ENCODE results near the gene SPG7. TPM values are rescaled to one million over a fixed set of nuclear protein-coding genes. Genes with fewer than 3 reads are reported as not detected.

The SPG7 gene
- total RNA-seq, 1 donor from 2014 or later = 108 TPM

DNA sequence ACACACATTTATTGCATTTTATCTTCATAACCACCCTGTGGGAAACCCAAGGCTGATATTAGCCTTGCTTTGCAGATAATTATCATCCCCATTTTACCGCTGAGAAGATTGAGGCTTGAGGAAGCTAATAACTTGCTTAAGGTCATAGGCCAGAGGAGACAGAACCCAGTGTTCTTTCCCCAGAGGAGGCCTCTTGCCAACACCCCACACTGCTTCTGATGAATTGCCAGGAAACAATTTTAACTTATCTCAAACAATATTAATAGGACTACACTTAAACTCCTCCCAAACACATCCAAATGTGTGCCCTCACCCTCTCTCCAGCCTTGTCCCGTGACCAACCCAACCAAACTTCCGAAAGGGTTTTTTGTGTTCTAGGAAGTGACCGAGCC lies 2.1 kb upstream of the SPG7 start:
- peak; percentile 43 for DNase-seq
- intact Hi-C loops (cut with micrococcal nuclease) = no loop called here
- ATAC-seq = peak; percentile 41

DNA sequence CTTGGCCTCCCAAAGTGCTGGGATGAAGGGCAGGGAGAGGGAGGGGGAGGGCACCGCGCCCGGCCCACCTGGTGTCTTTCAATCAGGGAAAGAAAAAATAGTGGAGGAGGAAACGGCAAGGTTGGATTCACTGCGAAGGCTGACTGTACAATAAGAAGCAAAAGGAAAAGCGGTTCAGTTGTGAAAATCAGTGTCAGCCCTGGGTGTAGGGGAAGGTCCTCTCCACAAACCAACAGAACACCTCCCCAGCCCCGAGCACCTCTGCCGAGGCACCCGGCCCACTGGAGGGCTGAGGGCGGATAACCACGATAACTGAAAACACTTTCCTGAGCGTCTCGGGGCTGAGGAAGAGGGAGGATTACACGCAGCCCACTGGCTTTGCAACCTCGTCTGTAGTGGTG lies 1.4 kb upstream of the SPG7 start:
- no peak for ATAC-seq
- DNase-seq = no peak

DNA sequence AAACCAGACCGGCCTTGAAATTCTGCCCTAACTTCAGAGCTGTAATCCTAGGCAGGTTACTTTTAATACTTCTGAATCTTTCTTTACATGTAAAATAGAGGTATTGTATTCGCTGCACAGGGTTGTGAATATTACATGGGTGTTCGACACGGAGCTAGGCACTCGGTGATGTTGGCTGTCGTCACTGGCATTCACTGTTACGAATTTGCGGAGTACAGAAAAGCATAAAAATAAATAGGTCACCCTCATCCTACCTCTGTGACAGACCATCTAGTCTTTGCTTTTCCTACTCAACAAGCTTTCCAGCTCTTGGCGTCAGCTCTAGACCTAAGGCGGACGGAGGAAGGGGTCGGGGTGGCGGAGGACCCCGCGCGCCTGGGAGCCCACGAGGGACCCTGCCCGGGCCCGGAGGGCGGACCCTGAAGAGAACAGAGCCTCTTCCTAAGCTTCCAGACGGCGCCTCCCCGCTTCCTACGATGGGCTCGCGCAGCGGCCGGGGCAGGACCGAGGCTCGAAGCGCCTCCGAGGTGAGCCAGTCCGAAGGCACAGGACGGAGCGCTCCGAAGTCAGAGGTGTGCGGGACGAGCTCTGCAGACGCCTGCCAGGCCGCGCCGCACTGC lies 879 bp upstream of the SPG7 start:
- DNase-seq = no peak
- peak; percentile 33 for ATAC-seq
- intact Hi-C loops (cut with micrococcal nuclease) = no loop called here

More for the DNA sequence above, 1.4 kb upstream of the SPG7 start:
- intact Hi-C loops (cut with micrococcal nuclease) = no loop called here

DNA sequence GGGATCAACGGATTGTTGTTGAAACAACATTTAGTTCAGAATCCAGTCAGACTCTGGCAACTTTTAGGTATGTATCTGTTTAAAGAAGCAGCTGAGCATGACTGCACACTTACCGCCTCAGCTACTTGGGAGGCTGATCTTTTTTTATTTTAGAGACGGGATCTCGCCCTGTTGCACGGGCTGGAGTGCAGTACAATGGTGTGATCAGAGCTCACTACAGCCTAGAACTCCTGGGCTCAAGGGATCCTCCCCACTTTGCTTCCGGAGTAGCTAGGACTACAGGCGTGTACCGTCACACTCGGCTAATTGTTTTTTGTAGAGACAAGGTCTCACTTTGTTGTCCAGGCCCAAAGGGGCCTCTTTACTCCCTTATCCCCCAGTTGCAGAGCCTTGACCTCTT lies 2.3 kb downstream of the SPG7 start:
- intact Hi-C loops (cut with micrococcal nuclease) = no loop called here
- DNase-seq = no peak
- no peak for ATAC-seq

DNA sequence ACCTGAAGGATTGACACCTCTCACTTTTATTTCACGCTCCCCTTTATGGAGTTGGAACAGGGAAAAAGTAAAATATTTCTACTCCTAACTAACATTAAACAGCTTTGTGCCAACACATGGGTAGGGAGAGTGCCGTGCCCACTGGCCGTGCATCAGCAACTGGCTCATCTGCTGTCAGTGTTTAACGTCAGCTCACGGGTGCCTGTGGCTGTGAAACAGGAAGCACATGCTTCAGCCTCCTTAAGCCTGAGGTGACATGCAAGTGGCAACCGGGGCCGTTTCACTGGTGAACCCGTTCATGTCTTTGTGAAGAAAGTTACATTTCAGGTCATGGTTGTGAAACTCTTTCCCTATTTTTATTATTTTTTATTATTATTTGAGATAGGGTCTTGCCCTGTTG lies 3.2 kb downstream of the SPG7 start:
- DNase-seq = no peak
- no peak for ATAC-seq
- intact Hi-C loops (cut with micrococcal nuclease) = no loop called here

DNA sequence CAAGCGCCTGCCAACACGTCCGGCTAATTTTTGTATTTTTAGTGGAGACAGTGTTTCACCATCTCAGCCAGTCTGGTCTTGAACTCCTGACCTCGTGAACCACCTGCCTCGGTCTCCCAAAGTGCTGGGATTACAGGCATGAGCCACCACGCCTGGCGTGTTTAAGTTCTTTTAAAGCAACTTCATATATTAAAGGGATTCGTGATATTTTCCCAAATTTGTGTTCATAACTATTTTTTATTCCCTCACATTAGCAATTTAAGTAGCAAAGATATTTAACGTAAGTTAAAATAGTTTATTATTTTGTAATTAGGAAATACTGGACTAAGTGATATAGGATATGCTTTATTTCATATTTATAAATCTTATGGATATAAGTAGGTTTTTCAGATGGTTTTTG lies 4.2 kb downstream of the SPG7 start:
- intact Hi-C loops (cut with micrococcal nuclease) = no loop called here
- no peak for ATAC-seq
- DNase-seq = no peak

DNA sequence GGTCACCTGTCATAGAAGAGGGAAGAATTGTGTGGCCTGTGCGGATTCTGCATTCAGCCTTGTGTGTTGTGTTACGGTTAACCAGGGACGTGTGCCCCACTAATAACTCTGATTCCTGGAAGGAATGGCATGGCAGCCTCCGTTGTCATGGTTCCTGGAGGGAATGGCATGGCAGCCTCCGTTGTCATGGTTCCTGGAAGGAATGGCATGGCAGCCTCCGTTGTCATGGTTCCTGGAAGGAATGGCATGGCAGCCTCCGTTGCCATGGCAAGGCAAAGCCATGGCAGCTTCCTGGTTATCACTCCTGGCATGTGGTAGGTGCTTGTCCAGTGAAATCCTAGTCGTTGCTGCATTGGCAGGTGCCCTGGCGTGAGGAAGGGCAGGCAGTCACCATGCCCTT lies 8.9 kb downstream of the SPG7 start:
- no peak for ATAC-seq
- DNase-seq = no peak
- intact Hi-C loops (cut with micrococcal nuclease) = no loop called here

DNA sequence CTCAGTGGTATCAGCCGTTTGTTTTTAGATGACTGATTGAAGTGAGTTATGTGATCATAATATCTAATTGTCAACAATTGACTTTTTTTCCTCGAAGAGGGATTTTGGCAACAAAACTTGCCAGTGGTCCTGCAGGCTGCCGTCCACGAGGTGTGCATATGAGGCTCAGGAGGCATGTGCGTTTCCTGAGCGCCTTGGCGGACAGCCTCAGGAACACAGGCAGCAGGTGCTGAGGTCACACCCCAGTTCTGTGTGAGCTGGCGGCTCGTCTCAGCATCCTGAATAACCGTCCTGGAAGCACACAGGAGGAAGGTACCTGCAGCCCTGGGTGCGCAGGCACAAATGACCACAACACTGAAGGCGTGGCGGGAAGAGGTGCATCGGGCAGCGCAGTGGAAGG lies 11.7 kb downstream of the SPG7 start:
- no peak for DNase-seq
- ATAC-seq = no peak
- intact Hi-C loops (cut with micrococcal nuclease) = no loop called here

DNA sequence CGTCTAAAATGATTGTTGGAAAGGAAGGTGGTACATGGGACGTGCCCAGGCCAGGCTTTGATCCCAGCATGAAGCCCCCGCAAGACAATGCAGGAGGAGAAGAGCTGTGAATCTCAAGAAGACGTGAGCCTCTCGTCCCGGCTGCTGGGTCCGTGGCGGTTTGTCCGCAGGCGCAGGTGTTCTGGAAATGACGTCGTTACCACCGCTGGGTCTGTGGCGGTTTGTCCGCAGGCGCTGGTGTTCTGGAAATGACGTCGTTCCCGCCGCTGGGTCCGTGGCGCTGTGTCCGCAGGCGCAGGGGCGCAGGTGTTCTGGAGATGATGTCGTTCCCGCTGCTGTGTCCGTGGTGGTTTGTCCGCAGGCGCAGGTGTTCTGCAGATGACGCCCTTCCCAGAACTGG lies 14.1 kb downstream of the SPG7 start:
- DNase-seq (no peak), ATAC-seq (no peak)
- intact Hi-C loops (cut with micrococcal nuclease) = no loop called here

DNA sequence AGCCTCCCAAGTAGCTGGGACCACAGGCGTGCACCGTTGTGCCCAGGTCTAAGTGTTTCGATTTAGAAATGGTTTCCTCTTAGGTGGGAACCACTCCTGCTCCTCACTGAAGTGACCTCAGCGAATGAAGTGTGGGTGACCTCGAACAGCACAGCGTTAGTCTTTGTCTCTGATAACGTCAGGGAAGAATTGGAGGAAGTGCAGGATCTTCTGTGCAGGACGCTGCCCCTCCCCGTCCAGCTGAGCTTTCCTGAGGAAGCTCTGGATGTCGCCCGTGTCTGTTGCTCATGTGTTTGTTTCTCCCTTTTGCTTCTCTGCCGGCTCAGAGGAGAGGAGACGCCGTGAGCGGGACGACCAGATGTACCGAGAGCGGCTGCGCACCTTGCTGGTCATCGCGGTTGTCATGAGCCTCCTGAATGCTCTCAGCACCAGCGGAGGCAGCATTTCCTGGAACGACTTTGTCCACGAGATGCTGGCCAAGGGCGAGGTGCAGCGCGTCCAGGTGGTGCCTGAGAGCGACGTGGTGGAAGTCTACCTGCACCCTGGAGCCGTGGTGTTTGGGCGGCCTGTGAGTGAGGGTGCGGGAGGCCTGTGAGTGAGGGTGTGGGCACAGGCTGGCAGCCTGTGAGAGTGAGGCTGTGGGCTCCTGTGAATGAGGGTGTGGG lies 15.6 kb downstream of the SPG7 start:
- intact Hi-C loops (cut with micrococcal nuclease) = no loop called here
- ATAC-seq = peak; percentile 21
- no peak for DNase-seq

DNA sequence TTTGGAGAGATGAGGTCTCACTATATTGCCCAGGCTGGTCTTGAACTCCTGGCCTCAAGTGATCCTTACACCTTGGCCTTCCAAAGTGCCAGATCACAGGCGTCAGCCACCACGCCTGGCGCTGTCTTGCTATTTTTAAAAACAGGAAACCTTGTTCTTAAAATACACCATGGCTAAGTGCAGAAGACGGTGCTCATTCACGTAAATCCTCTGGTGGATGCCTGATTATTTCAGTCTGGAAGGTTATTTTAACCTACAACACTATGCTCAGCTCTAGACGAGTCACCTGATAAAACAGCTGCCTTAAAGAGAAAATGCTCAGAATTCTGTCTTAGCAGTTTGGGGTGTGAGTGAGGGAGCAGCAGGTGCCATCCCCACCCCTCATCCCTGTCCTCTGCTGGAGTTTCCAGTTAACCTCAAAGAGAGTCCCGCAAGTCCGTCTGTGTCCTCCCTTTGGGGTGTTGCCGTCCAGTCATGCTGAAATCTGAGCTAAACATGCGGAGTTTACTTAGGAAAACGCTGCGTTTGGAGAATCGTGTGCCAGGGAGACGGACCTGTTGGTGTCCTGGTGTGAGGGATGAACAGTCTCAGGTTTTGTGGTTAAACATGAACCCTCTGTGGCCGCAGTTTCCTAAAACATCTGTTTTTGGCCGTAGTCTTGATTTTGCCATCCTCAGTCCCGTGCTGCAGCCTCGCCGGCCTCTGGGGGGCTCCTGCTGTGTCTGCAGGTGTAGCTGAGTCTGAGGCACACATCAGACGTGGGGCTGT lies 17.1 kb downstream of the SPG7 start:
- DNase-seq = peak; percentile 69
- intact Hi-C loops (cut with micrococcal nuclease) = no loop called here
- ATAC-seq = peak; percentile 85

DNA sequence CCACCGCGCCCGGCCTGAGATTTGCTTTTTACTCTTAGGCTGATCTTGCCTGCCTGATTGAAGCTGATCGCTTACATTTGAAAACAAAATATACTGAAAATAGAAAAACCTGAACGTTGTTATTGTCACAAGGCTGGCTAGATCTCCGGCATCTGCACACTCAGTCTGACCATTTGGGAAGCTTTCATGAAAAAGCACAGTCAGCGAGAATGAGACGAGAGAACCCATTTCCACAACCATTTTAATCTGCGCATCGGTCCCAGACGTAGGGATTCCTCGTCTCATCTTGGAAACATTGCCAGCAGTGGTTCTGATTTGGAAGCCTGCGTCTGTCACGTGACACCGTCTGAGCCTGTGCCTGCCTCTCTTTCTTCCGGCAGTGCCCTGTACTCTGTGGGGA lies 20.9 kb downstream of the SPG7 start:
- no peak for DNase-seq
- no peak for ATAC-seq
- intact Hi-C loops (cut with micrococcal nuclease) = no loop called here

DNA sequence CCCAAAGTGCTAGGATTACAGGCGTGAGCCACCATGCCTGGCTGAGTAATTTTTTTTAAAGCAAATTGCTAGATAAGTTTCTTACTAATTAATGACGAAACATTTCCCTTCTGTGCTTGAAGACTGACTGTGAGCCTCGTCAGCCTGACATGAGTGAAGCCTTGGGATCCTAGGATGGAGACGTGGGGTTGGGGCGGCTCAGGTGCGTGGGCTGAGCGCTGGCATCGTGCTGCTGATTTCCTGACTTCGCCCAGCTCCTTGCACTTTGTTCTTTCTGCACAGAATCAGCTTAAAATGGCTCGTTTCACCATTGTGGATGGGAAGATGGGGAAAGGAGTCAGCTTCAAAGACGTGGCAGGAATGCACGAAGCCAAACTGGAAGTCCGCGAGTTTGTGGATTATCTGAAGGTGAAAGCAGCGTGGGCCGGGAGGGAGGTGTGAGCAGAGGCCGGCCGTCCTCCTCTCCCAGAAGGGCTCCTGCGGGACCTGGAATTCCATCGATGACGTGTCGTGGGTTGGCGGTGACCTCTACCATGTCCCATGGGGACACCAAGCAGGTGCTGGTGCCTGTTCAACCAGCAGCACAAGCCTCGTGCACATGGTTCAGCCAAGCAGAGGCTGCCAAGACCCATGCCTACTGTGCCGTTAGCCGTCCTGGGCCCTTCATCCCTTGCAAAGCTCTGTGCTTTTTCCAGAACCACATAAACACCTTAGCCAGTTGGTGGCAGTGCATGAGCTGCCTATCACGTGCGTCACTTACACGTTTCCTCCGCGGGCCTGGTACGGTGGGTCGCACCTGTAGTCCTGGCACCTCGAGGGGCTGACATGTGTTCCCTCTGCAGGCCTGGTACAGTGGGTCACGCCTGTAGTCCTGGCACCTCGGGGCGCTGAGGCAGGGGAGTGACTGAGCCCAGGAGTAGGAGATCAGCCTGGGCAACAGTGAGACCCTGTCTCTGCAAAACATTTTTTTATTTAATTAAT lies 22.5 kb downstream of the SPG7 start:
- no peak for ATAC-seq
- intact Hi-C loops (cut with micrococcal nuclease) = no loop called here

DNA sequence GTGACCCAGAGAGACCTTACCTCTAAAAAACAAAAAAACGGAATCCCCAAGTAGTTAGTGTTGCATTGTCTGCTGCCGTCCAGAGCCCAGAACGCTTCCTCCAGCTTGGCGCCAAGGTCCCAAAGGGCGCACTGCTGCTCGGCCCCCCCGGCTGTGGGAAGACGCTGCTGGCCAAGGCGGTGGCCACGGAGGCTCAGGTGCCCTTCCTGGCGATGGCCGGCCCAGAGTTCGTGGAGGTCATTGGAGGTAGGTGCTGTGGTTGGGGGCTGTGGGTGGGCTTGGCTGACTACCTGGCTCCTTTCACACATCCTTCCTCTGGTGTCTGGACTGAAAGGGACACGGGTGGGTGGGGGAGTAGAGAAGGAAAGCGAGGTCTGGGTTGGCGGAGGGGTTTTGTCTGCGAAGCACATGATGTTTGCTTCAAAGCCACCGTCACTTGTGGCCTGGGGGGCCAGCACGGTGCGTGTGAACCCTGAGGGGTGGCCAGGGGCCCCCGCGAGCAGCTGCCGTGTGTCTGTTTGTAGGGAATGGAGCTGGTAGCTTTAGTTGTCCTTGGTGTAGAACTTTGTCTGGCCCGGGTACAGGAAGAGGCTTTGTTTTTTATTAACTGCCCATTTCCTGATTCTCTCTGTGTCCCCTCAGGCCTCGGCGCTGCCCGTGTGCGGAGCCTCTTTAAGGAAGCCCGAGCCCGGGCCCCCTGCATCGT lies 23.8 kb downstream of the SPG7 start:
- ATAC-seq (no peak), DNase-seq (no peak)
- intact Hi-C loops (cut with micrococcal nuclease) = no loop called here

More for the DNA sequence above, 22.5 kb downstream of the SPG7 start:
- no peak for DNase-seq

DNA sequence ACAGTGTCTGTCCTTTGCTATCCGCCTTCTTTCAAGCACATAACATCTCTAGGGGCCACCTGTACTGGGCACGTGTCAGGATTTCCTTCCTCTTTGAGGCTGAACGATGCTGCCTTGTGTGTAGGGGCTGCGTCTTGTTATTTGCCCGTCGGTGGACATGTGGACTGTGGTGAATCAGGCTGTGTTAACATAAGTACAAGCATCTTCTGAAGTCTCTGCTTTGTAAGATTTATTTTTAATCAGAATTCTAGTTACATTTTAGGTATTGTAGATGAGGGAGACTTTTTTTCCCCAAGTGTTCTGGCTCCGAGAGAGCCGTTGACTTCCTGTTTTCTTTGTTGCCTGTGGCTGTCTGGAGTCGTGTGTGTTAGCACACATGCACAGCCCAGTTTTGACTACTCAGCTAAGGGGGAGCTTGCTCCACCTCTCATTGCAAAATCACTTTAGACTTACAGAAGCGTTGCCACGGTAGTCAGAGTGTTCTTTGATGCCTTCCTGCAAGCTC lies 26.1 kb downstream of the SPG7 start:
- ATAC-seq (peak; percentile 69), DNase-seq (no peak)
- intact Hi-C loops (cut with micrococcal nuclease) = no loop called here

DNA sequence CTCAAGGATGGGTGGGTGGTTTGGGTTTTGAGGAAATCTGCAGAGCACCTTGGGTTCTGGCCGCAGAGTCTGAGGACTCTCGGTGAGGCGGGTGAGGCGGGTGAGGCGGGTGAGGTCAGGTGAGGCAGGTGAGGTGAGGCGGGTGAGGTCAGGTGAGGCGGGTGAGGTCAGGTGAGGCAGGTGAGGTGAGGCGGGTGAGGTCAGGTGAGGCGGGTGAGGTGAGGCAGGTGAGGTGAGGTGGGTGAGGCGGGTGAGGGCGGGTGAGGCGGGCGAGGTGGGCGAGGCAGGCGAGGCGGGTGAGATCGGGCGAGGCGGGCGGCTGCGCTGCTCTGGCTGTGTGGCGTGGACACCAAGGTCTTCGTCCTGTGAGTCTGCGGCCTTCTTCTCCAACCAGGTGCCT lies 28.2 kb downstream of the SPG7 start:
- intact Hi-C loops (cut with micrococcal nuclease) = no loop called here
- no peak for ATAC-seq
- DNase-seq = no peak

DNA sequence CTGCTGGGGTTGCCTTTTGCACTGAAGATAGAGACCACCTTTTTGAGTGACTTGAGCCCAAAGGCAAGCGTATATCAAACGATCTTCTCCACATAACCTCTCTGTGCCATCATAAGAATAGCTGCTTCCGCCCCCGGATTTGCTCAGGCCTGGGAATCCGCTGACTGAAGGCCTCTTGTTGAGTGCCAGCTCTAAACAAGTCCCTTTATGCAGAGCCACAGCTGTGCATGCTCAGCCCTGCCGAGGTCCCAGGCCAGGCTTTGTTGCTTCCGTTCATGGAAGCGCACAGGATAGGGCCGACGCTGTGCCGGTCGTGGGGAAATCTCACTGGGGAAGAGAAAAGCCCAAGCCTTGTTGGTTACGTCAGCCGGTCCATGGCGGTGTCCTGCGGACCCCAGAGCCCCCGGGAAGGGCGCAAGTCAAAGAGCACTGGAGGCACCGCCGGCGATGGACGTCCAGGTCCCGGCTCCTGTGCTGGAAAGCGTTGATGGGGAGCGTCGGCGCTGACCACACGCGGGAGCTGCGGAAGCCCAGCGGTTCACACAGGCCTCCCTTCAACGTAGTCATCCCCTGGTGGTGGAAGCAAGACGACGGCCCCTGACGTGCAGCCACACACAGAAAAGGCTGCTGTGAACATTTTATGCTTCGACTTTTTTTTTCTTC lies 28.8 kb downstream of the SPG7 start:
- no peak for ATAC-seq
- DNase-seq = no peak
- intact Hi-C loops (cut with micrococcal nuclease) = no loop called here

DNA sequence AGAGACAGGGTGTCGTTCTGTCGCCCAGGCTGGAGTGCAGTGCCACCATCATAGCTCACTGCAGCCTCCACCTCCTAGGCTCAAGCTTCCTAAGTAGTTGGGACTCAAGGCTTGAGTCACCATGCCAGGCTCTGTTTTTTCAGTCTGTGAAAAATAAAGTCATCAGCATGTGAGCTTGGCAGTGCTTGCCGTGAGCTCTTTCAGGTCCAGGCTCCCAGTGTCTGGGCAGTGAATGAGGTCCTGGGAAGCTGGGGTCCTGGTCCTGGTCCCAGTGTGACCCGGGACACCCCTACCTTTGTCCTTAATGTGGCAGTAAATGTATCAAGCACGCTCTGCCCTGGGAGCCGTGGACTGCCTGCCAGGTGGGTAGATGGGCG lies 29.3 kb downstream of the SPG7 start:
- no peak for ATAC-seq
- no peak for DNase-seq
- intact Hi-C loops (cut with micrococcal nuclease) = no loop called here

Measured in left ventricle myocardium superior (tissue), 1 donor.